Activated T-cell treated with anti-CD3 and anti-CD28 coated beads, Interleukin-2, amount 50 U/mL, for 4 hours (primary cell): ENCODE data around the gene AQR. TPM values are rescaled to one million over a fixed set of nuclear protein-coding genes. Genes with fewer than 3 reads are reported as not detected.
A peak's percentile ranks its signal among the peaks of the same experiment; 100 is the strongest.
"Not testable (repeated sequence)": the region's sequence is repeated elsewhere in the genome, so short reads cannot be mapped to it uniquely, and the experiment has no call there.

Experiments
- ATAC-seq, 2 donors: fragments of 200-7000 bp; cut with Tn5 transposase; one replicate each; pipeline ENCODE4 v1.10.0; 2021
- DNase-seq: peaks from one replicate; pipeline ENCODE4 v3.0.0-alpha.2; 2020
- H3K27me3 Mint-ChIP-seq: one replicate; pipeline ENCODE4 v1.8.0; 2021; ENCODE audit warnings: low read depth, mixed read lengths
- H3K36me3 Mint-ChIP-seq: one replicate; pipeline ENCODE4 v1.8.0; 2022; ENCODE audit warnings: mixed read lengths; ENCODE audit not compliant: insufficient read depth
- H3K4me1 Mint-ChIP-seq: one replicate; pipeline ENCODE4 v1.8.0; 2021; ENCODE audit warnings: low read depth, mixed read lengths
- H3K4me3 Mint-ChIP-seq: one replicate; pipeline ENCODE4 v1.8.0; 2021; ENCODE audit warnings: mild to moderate bottlenecking, moderate library complexity, mixed read lengths
- H3K9me3 Mint-ChIP-seq: one replicate; pipeline ENCODE4 v1.8.0; 2021; ENCODE audit warnings: mixed read lengths
- total RNA-seq, 3 donors: library from RNA; stranded (reverse); gene quantifications; one replicate each; pipeline ENCODE4 v1.2.1, GENCODE V29; 2021

The AQR gene
- total RNA-seq, 3 donors from 2014 or later: 41.5 to 47.5 (median 43.3) TPM

DNA sequence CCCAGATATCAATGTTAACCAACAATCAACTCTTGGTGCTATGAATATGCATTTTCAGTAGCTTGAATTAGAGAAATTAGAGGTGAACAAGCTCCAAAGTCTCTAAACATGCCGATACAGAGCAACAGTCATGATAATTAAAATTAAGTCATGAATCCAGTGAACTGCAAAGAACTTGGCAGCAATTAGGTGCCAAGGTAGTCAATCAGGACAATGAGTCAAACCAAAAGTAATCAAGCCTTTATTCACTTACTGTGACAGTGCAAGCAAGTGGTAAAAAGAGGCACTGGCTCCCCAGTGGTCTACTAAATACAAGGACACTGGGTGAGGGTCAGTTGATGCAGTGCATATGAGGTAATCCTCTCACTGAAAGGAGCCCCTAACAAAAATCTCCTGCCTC, 16.8 kb upstream of the AQR start:
- no peaks in the 10 kb centered on the region for H3K27me3 Mint-ChIP-seq
- H3K4me1 Mint-ChIP-seq: peaks cover 29% of the 10 kb centered on the region
- peaks cover 25% of the 10 kb centered on the region for H3K36me3 Mint-ChIP-seq
- ATAC-seq (no peak), DNase-seq (no peak)
- peak overlapping the region; percentile 95 for H3K4me3 Mint-ChIP-seq
- H3K9me3 Mint-ChIP-seq: no peaks in the 10 kb centered on the region

DNA sequence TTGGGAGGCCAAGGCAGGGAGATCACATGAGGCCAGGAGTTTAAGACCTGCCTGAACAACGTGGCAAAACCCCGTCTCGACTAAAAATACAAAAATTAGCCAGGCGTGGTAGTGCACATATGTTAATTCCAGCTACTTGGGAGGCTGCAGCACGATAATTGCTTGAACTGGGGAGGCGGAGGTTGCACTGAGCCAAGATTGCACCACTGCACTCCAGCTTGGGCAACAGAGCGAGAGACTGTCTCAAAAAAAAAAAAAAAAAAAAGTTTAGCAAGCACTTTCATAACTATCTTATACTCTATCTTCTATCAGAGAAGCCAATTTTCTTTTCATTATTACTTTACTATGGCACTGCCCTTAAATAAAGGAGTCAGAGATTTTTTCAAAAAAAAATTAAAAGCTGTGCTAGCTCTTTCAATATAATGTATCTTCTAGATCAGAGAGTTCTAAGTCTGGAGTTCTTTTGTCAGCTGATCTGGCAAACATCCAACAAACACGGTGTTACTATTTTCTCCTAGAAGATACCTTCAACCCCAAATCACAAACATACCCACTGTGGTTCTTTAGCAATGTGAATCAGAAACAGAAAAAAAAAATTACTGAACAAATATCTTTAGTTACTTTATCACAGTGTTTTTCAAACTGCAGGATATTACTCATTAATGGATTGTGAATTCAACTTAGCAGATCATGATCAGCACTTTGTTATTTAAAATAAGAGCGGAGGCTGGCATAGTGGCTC, 15.5 kb upstream of the AQR start:
- Mint-ChIP-seq H3K36me3 (peaks cover 28% of the 10 kb centered on the region), H3K27me3 (no peaks in the 10 kb centered on the region), H3K4me1 (peaks cover 29% of the 10 kb centered on the region), H3K9me3 (no peaks in the 10 kb centered on the region), H3K4me3 (peak overlapping the region; percentile 71)
- no peak for DNase-seq
- ATAC-seq: no peak

DNA sequence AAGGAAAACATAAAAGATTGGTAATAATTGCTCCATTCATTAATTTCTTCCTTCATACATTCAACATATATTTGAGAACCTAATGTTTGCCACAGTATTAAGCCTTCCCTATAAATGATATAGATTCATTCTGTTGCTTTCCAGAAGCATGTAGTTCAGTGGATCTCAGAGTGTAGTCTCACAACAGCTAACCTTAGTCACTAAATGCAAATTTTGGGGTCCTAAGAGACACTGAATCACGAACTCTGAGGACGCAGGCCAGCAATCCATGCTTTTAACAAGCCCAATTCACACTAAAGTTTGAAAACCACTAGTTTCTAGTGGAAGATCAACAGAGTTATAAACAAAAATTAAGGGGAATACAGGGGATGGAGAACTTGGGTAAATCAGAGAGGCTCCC, 7.2 kb upstream of the AQR start:
- ATAC-seq: no peak
- no peak for DNase-seq
- H3K9me3 Mint-ChIP-seq: no peaks in the 10 kb centered on the region
- peaks cover 13% of the 10 kb centered on the region for H3K36me3 Mint-ChIP-seq
- H3K4me3 Mint-ChIP-seq: no peak overlapping the region
- no peaks in the 10 kb centered on the region for H3K27me3 Mint-ChIP-seq
- no peaks in the 10 kb centered on the region for H3K4me1 Mint-ChIP-seq

DNA sequence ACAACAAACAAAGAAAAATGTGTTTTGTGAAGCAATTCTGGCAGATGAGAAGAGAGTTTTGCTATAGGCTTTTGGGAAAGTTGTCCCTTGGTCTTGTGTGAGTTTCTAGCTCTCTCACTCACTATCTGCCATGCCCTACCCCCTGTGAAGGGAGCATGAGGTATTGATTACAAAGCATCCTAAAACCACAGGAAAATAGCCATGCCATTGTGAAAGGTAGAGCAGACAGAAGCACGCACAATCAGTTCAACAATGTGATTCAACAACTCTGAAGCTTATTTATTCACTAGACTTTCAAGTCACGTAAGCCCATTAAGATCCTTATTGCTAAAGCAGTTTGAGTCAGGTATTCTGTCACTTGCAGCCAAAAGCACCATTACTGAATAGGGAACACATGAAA, 6.5 kb upstream of the AQR start:
- H3K9me3 Mint-ChIP-seq: no peaks in the 10 kb centered on the region
- H3K4me1 Mint-ChIP-seq: no peaks in the 10 kb centered on the region
- DNase-seq (no peak), ATAC-seq (no peak)
- H3K27me3 Mint-ChIP-seq: no peaks in the 10 kb centered on the region
- H3K4me3 Mint-ChIP-seq: no peak overlapping the region
- peaks cover 7% of the 10 kb centered on the region for H3K36me3 Mint-ChIP-seq

GRCh38 chr15:34973512-34973911, 4.0 kb upstream of the AQR start:
- DNase-seq (no peak), ATAC-seq (no peak)
- Mint-ChIP-seq H3K27me3 (no peaks in the 10 kb centered on the region), H3K36me3 (peaks cover 8% of the 10 kb centered on the region), H3K4me1 (peaks cover 8% of the 10 kb centered on the region), H3K9me3 (no peaks in the 10 kb centered on the region), H3K4me3 (no peak overlapping the region)

GRCh38 chr15:34970098-34970643, 629 bp upstream of the AQR start:
- Mint-ChIP-seq H3K4me3 (peak overlapping the region; percentile 100), H3K4me1 (peaks cover 34% of the 10 kb centered on the region), H3K36me3 (peaks cover 17% of the 10 kb centered on the region)
- H3K27me3 Mint-ChIP-seq, ATAC-seq, DNase-seq, H3K9me3 Mint-ChIP-seq: not testable (repeated sequence)

DNA sequence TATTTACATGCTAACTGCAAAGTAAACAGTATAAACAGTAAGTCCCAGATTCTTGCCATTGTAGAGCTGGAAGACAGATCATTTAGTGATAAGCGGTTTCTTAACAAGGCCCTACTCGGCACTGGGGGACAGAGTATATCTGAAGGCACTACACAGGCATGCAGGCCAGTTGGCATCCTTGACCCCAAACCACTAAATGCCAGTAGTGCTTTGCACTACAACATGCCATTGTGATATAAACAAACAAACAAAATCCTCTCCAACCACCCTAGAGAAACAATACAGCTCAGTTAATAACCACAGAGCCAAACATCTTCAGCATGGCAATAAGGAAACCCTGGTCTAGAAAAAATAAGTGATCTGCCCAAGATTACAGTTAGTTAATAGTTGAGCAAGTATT, 5.3 kb downstream of the AQR start:
- Mint-ChIP-seq H3K36me3 (peaks cover 31% of the 10 kb centered on the region), H3K9me3 (no peaks in the 10 kb centered on the region), H3K4me3 (no peak overlapping the region), H3K4me1 (peaks cover 45% of the 10 kb centered on the region), H3K27me3 (no peaks in the 10 kb centered on the region)
- no peak for DNase-seq
- no peak for ATAC-seq

DNA sequence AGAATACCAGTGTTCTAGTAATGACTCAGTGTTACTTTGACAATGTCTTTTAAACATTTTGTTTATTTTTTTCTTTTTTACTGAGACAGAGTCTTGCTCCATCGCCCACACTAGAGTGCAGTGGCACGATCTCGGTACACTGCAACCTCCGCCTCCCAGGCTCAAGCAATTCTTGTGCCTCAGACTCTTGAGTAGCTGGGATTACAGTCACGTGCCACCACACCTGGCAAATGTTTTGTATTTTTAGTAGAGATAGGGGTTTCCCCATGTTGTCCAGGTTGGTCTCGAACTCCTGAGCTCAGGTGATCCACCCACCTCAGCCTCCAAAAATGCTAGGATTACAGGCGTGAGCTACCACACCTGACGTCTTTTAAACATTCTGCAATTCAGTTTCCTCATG, 15.7 kb downstream of the AQR start:
- Mint-ChIP-seq H3K4me1 (peaks cover 7% of the 10 kb centered on the region), H3K36me3 (peaks cover 22% of the 10 kb centered on the region), H3K9me3 (no peaks in the 10 kb centered on the region), H3K4me3 (no peak overlapping the region), H3K27me3 (no peaks in the 10 kb centered on the region)
- ATAC-seq (no peak), DNase-seq (no peak)

DNA sequence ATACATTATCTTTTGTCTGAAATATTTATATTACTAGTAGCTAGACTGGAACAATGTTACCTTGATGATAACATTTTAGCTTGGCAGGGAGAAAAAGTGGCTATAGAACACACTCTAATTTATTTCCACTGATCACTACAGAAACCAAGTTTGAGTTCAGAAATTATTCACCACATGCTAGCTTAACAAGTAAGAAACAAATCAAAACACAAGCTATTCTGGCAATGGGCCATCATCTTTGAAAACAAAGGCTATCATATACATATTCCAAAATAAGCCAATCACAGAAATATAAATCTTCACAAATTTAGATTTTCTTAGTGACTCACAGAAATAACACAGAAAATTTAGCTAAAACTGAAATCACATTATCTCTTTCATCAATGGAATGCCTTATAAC, 17.1 kb downstream of the AQR start:
- Mint-ChIP-seq H3K4me3 (no peak overlapping the region), H3K27me3 (no peaks in the 10 kb centered on the region), H3K9me3 (no peaks in the 10 kb centered on the region), H3K36me3 (peaks cover 21% of the 10 kb centered on the region), H3K4me1 (peaks cover 5% of the 10 kb centered on the region)
- ATAC-seq: no peak
- no peak for DNase-seq

GRCh38 chr15:34951993-34952392, 17.5 kb downstream of the AQR start:
- H3K36me3 Mint-ChIP-seq: peaks cover 21% of the 10 kb centered on the region
- ATAC-seq: no peak

GRCh38 chr15:34944936-34945335, 24.6 kb downstream of the AQR start:
- no peak for DNase-seq
- no peaks in the 10 kb centered on the region for H3K27me3 Mint-ChIP-seq
- no peak overlapping the region for H3K4me3 Mint-ChIP-seq
- peaks cover 23% of the 10 kb centered on the region for H3K36me3 Mint-ChIP-seq
- no peaks in the 10 kb centered on the region for H3K4me1 Mint-ChIP-seq
- no peak for ATAC-seq
- H3K9me3 Mint-ChIP-seq: no peaks in the 10 kb centered on the region

More at GRCh38 chr15:34951993-34952392, 17.5 kb downstream of the AQR start:
- no peak for DNase-seq
- Mint-ChIP-seq H3K4me3 (no peak overlapping the region), H3K4me1 (peaks cover 5% of the 10 kb centered on the region), H3K27me3 (no peaks in the 10 kb centered on the region), H3K9me3 (no peaks in the 10 kb centered on the region)

- ATAC-seq: no peak
- H3K27me3 Mint-ChIP-seq: no peaks in the 10 kb centered on the region
Measured at GRCh38 chr15:34943711-34944110, 25.8 kb downstream of the AQR start.

GRCh38 chr15:34943264-34943663, 26.3 kb downstream of the AQR start:
- not testable (repeated sequence) for H3K27me3 Mint-ChIP-seq, H3K4me1 Mint-ChIP-seq, DNase-seq, H3K9me3 Mint-ChIP-seq, H3K4me3 Mint-ChIP-seq, ATAC-seq
- H3K36me3 Mint-ChIP-seq: peaks cover 29% of the 10 kb centered on the region

More at GRCh38 chr15:34943711-34944110, 25.8 kb downstream of the AQR start:
- no peak overlapping the region for H3K4me3 Mint-ChIP-seq
- peaks cover 27% of the 10 kb centered on the region for H3K36me3 Mint-ChIP-seq
- no peaks in the 10 kb centered on the region for H3K9me3 Mint-ChIP-seq
- DNase-seq: no peak
- no peaks in the 10 kb centered on the region for H3K4me1 Mint-ChIP-seq

GRCh38 chr15:34942363-34942762, 27.2 kb downstream of the AQR start:
- no peaks in the 10 kb centered on the region for H3K4me1 Mint-ChIP-seq
- no peaks in the 10 kb centered on the region for H3K9me3 Mint-ChIP-seq
- peaks cover 30% of the 10 kb centered on the region for H3K36me3 Mint-ChIP-seq
- H3K4me3 Mint-ChIP-seq: no peak overlapping the region
- ATAC-seq (no peak), DNase-seq (no peak)
- no peaks in the 10 kb centered on the region for H3K27me3 Mint-ChIP-seq

GRCh38 chr15:34941831-34942230, 27.7 kb downstream of the AQR start:
- H3K36me3 Mint-ChIP-seq: peaks cover 30% of the 10 kb centered on the region
- ATAC-seq (no peak), DNase-seq (no peak)
- no peak overlapping the region for H3K4me3 Mint-ChIP-seq
- no peaks in the 10 kb centered on the region for H3K27me3 Mint-ChIP-seq
- H3K9me3 Mint-ChIP-seq: no peaks in the 10 kb centered on the region
- H3K4me1 Mint-ChIP-seq: no peaks in the 10 kb centered on the region
